PC-3 (cell line): ENCODE results near the gene LTA4H.

Experiments
- CTCF ChIP-seq: fragments of 300-600 bp; sonication (generic); conservative IDR thresholded peaks from 2 replicates; pipeline ENCODE4 v1.5.1; 2017; ENCODE audit warnings: antibody characterized with exemption, low read depth, mild to moderate bottlenecking, low read length
- EZH2 ChIP-seq: fragments of 300-600 bp; sonication (generic); IDR thresholded peaks from one replicate; pipeline ENCODE4 v1.6.1; 2017; ENCODE audit warnings: antibody characterized with exemption, mild to moderate bottlenecking, low read length; ENCODE audit not compliant: unreplicated experiment
- EZH2phosphoT487 ChIP-seq: fragments of 300-600 bp; sonication (generic); IDR thresholded peaks from 2 replicates; pipeline ENCODE4 v1.6.1; 2018; ENCODE audit warnings: mild to moderate bottlenecking, antibody characterized with exemption, low read length, borderline replicate concordance

GRCh38 chr12:95997911-95998510 lies 37.4 kb downstream of the LTA4H start:
- no peak for TF ChIP-seq EZH2
- TF ChIP-seq CTCF: no peak
- no peak for TF ChIP-seq EZH2phosphoT487
